Measurements from ENCODE around the gene GSTA4.

Gene GSTA4

DNA sequence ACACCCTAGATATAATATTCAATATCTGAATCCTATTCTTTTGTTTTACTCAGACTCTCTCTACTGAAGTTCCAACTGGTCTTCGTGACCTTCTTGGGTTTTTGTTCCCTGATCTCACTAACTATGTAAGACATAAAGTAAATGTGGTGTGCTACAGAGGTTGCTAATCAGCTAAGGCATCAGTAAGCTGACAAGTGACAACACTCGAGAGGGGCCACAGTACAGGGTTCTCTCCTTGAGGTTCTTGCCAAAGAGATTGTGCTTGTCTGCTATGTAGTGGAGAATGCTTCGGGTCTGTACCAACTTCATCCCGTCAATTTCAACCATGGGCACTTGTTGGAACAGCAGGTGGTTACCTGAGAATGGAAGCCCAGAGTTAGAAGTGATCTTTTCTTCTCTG lies 9.9 kb downstream of the GSTA4 start:
- H3K36me3 ChIP-seq (ENCODE audit: low read length), result no peaks in the 10 kb centered on the region

DNA sequence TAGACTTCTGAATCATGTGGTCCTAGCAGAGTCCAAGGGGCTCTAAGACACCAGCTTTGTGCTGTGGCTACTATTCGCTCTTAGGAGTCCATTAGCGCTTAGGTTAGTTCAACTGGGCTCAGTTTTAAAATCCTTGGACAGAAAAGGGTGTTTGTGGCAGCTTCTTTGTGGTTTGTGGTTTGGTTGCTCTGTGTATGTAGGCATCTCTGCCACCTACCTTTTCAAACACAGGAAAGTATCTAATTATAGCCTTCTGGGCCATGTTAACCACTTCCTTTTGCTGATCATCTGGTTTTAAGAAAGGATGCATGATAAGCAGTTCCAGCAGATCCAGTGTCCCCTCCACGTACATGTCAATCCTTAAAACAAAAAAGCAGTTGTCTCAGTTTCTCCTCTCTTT lies 10.8 kb downstream of the GSTA4 start:
- H3K4me3 ChIP-seq (ENCODE audit: insufficient read depth, low read length, poor library complexity, severe bottlenecking), result no peak overlapping the region
- H3K27me3 ChIP-seq (ENCODE audit: low read length), result no peaks in the 10 kb centered on the region
- H4K20me1 ChIP-seq (ENCODE audit: low read depth, low read length), result no peaks in the 10 kb centered on the region
- no peaks in the 10 kb centered on the region for H3K9me3 ChIP-seq (ENCODE audit: insufficient read depth, low read length)
- H3K9ac ChIP-seq (ENCODE audit: low read length), result no peak overlapping the region
- H3K36me3 ChIP-seq (ENCODE audit: low read length), result no peaks in the 10 kb centered on the region
- H3K9me2 ChIP-seq (replicated peaks; ENCODE audit: insufficient read depth, low read length), result no peaks in the 10 kb centered on the region
- TF ChIP-seq, protein P1, sequence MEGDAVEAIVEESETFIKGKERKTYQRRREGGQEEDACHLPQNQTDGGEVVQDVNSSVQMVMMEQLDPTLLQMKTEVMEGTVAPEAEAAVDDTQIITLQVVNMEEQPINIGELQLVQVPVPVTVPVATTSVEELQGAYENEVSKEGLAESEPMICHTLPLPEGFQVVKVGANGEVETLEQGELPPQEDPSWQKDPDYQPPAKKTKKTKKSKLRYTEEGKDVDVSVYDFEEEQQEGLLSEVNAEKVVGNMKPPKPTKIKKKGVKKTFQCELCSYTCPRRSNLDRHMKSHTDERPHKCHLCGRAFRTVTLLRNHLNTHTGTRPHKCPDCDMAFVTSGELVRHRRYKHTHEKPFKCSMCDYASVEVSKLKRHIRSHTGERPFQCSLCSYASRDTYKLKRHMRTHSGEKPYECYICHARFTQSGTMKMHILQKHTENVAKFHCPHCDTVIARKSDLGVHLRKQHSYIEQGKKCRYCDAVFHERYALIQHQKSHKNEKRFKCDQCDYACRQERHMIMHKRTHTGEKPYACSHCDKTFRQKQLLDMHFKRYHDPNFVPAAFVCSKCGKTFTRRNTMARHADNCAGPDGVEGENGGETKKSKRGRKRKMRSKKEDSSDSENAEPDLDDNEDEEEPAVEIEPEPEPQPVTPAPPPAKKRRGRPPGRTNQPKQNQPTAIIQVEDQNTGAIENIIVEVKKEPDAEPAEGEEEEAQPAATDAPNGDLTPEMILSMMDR (IDR thresholded peaks at IDR 0.05; ENCODE audit: insufficient read depth, low read length, poor library complexity, severe bottlenecking), result no peak
- TF ChIP-seq EZH2phosphoT487 (conservative IDR thresholded peaks at IDR 0.05; ENCODE audit: low read length), result no peak
- no peak overlapping the region for H3K27ac ChIP-seq (ENCODE audit: low read depth, low read length)
- H3F3A ChIP-seq (ENCODE audit: insufficient read depth), result no peaks in the 10 kb centered on the region
- H3K4me2 ChIP-seq (ENCODE audit: low read depth, low read length, poor library complexity, severe bottlenecking), result no peak overlapping the region
- H3K79me2 ChIP-seq (ENCODE audit: insufficient read depth, low read length), result no peaks in the 10 kb centered on the region
- no peak overlapping the region for H2AFZ ChIP-seq (ENCODE audit: low read depth, low read length, severe bottlenecking)

More for the DNA sequence above, 9.9 kb downstream of the GSTA4 start:
- Histone ChIP-seq H2AFZ (ENCODE audit: low read depth, low read length, severe bottlenecking) (no peak overlapping the region), H3K4me3 (ENCODE audit: insufficient read depth, low read length, poor library complexity, severe bottlenecking) (no peak overlapping the region), H3K27ac (ENCODE audit: low read depth, low read length) (no peak overlapping the region), H3K27me3 (ENCODE audit: low read length) (no peaks in the 10 kb centered on the region), H3F3A (ENCODE audit: insufficient read depth) (no peaks in the 10 kb centered on the region), H3K9me2 (replicated peaks; ENCODE audit: insufficient read depth, low read length) (no peaks in the 10 kb centered on the region), H3K79me2 (ENCODE audit: insufficient read depth, low read length) (no peaks in the 10 kb centered on the region), H3K9me3 (ENCODE audit: insufficient read depth, low read length) (no peaks in the 10 kb centered on the region), H3K9ac (ENCODE audit: low read length) (no peak overlapping the region), H4K20me1 (ENCODE audit: low read depth, low read length) (no peaks in the 10 kb centered on the region), H3K4me2 (ENCODE audit: low read depth, low read length, poor library complexity, severe bottlenecking) (no peak overlapping the region)
- TF ChIP-seq, protein P1 (IDR thresholded peaks at IDR 0.05; ENCODE audit: insufficient read depth, low read length, poor library complexity, severe bottlenecking), result no peak
- no peak for TF ChIP-seq EZH2phosphoT487 (conservative IDR thresholded peaks at IDR 0.05; ENCODE audit: low read length)

DNA sequence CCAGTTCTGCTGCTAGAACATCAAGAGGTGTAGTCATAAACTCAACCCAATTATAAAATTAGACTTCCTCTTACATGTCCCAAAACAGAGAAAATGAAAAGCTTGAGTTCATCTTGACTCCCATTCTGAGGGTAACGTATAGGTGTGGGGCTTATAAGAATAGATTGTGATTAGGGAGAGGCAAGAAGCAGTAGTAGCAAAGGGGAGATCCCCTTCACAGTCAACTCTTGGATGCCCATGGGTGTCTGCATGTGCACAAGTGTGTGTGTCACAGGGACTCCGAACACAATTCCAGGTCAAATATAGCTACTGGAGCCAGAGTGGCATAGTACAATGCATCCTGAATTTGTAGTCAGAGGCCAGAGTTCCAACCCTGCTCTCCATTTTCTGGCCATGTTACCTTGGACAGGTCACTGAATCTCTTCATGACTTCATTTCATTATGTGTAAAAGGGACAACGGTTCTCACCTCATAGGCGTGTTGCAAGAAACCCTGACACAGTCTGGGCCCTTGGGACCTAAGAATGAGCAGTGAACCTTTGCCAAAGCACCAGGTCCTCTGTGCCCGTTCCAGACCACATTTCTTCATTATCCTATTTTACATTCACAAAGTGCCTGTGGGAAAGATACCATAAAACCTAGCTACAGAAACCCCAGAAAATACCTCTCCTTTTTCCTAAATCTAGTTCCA lies 11.8 kb downstream of the GSTA4 start:
- Histone ChIP-seq H3K9me2 (replicated peaks; ENCODE audit: insufficient read depth, low read length) (no peaks in the 10 kb centered on the region), H3K36me3 (ENCODE audit: low read length) (no peaks in the 10 kb centered on the region)

More for the DNA sequence above, 11.8 kb downstream of the GSTA4 start:
- no peaks in the 10 kb centered on the region for H3F3A ChIP-seq (ENCODE audit: insufficient read depth)
- no peak overlapping the region for H3K4me2 ChIP-seq (ENCODE audit: low read depth, low read length, poor library complexity, severe bottlenecking)
- TF ChIP-seq, protein P1 (IDR thresholded peaks at IDR 0.05; ENCODE audit: insufficient read depth, low read length, poor library complexity, severe bottlenecking), result no peak
- H3K9ac ChIP-seq (ENCODE audit: low read length), result no peak overlapping the region
- no peaks in the 10 kb centered on the region for H3K9me3 ChIP-seq (ENCODE audit: insufficient read depth, low read length)
- H3K27me3 ChIP-seq (ENCODE audit: low read length), result no peaks in the 10 kb centered on the region
- H3K4me3 ChIP-seq (ENCODE audit: insufficient read depth, low read length, poor library complexity, severe bottlenecking), result no peak overlapping the region
- H3K79me2 ChIP-seq (ENCODE audit: insufficient read depth, low read length), result no peaks in the 10 kb centered on the region
- no peak overlapping the region for H2AFZ ChIP-seq (ENCODE audit: low read depth, low read length, severe bottlenecking)
- H3K27ac ChIP-seq (ENCODE audit: low read depth, low read length), result no peak overlapping the region
- no peaks in the 10 kb centered on the region for H4K20me1 ChIP-seq (ENCODE audit: low read depth, low read length)
